ENCODE data around the gene ITGA1.
"Not testable (repeated sequence)": the region's sequence is repeated elsewhere in the genome, so short reads cannot be mapped to it uniquely, and the experiment has no call there.

ITGA1 gene

GRCh38 chr5:52817818-52818217 is 30.1 kb downstream of the ITGA1 start:
- H3K27ac ChIP-seq (ENCODE audit: low read length), result no peak overlapping the region
- H3K4me3 ChIP-seq (ENCODE audit: low read length), result no peak overlapping the region
- no peaks in the 10 kb centered on the region for H3K9me2 ChIP-seq (replicated peaks; ENCODE audit: insufficient read depth, low read length)
- TF ChIP-seq EZH2 (optimal IDR thresholded peaks at IDR 0.05; ENCODE audit: low read depth, low read length) (no peak), CTCF (IDR thresholded peaks at IDR 0.05; ENCODE audit: low read length) (no peak), EZH2phosphoT487 (IDR thresholded peaks at IDR 0.05; ENCODE audit: low read length) (no peak)
- no peak overlapping the region for H3K4me2 ChIP-seq (ENCODE audit: low read depth, low read length)
- no peaks in the 10 kb centered on the region for H3K36me3 ChIP-seq (replicated peaks; ENCODE audit: insufficient read depth, low read length)
- no peaks in the 10 kb centered on the region for H3F3A ChIP-seq (ENCODE audit: insufficient read depth, low read length)
- no peak overlapping the region for H3K9ac ChIP-seq (ENCODE audit: low read length)
- no peak for DNase-seq
- no peaks in the 10 kb centered on the region for H3K9me3 ChIP-seq (replicated peaks; ENCODE audit: insufficient read depth, low read length)
- no peak overlapping the region for H2AFZ ChIP-seq (ENCODE audit: low read length)
- no peaks in the 10 kb centered on the region for H3K4me1 ChIP-seq (ENCODE audit: low read length)
- no peaks in the 10 kb centered on the region for H3K27me3 ChIP-seq (replicated peaks; ENCODE audit: insufficient read depth, low read length)
- no peaks in the 10 kb centered on the region for H3K79me2 ChIP-seq (ENCODE audit: low read length)
- no peaks in the 10 kb centered on the region for H4K20me1 ChIP-seq (ENCODE audit: insufficient read depth, low read length)

- Histone ChIP-seq H3K4me1 (ENCODE audit: low read length) (no peaks in the 10 kb centered on the region), H3K36me3 (replicated peaks; ENCODE audit: insufficient read depth, low read length) (no peaks in the 10 kb centered on the region), H3K4me3 (ENCODE audit: low read length) (no peak overlapping the region), H3K4me2 (ENCODE audit: low read depth, low read length) (no peak overlapping the region), H3K9me2 (replicated peaks; ENCODE audit: insufficient read depth, low read length) (no peaks in the 10 kb centered on the region), H3K9me3 (replicated peaks; ENCODE audit: insufficient read depth, low read length) (no peaks in the 10 kb centered on the region), H3K27ac (ENCODE audit: low read length) (no peak overlapping the region), H3F3A (ENCODE audit: insufficient read depth, low read length) (no peaks in the 10 kb centered on the region), H4K20me1 (ENCODE audit: insufficient read depth, low read length) (no peaks in the 10 kb centered on the region), H3K9ac (ENCODE audit: low read length) (no peak overlapping the region), H2AFZ (ENCODE audit: low read length) (no peak overlapping the region), H3K79me2 (ENCODE audit: low read length) (no peaks in the 10 kb centered on the region), H3K27me3 (replicated peaks; ENCODE audit: insufficient read depth, low read length) (no peaks in the 10 kb centered on the region)
- TF ChIP-seq EZH2phosphoT487 (IDR thresholded peaks at IDR 0.05; ENCODE audit: low read length), result no peak
- no peak for TF ChIP-seq CTCF (IDR thresholded peaks at IDR 0.05; ENCODE audit: low read length)
- no peak for TF ChIP-seq EZH2 (optimal IDR thresholded peaks at IDR 0.05; ENCODE audit: low read depth, low read length)
- no peak for DNase-seq
Observed at GRCh38 chr5:52818360-52818759, 30.6 kb downstream of the ITGA1 start.

- not testable (repeated sequence) for H3K9me3 ChIP-seq (replicated peaks; ENCODE audit: insufficient read depth, low read length)
Observed at GRCh38 chr5:52818807-52819206, 31.1 kb downstream of the ITGA1 start.

GRCh38 chr5:52821901-52822300 is 34.2 kb downstream of the ITGA1 start:
- H3K27ac ChIP-seq (ENCODE audit: low read length), result no peak overlapping the region
- H3K9ac ChIP-seq (ENCODE audit: low read length), result no peak overlapping the region
- H4K20me1 ChIP-seq (ENCODE audit: insufficient read depth, low read length), result no peaks in the 10 kb centered on the region
- no peaks in the 10 kb centered on the region for H3K4me1 ChIP-seq (ENCODE audit: low read length)
- no peak overlapping the region for H3K4me3 ChIP-seq (ENCODE audit: low read length)
- TF ChIP-seq CTCF (IDR thresholded peaks at IDR 0.05; ENCODE audit: low read length), result no peak
- no peak for TF ChIP-seq EZH2phosphoT487 (IDR thresholded peaks at IDR 0.05; ENCODE audit: low read length)
- TF ChIP-seq EZH2 (optimal IDR thresholded peaks at IDR 0.05; ENCODE audit: low read depth, low read length), result no peak
- no peak overlapping the region for H3K4me2 ChIP-seq (ENCODE audit: low read depth, low read length)
- H3F3A ChIP-seq (ENCODE audit: insufficient read depth, low read length), result no peaks in the 10 kb centered on the region
- H3K36me3 ChIP-seq (replicated peaks; ENCODE audit: insufficient read depth, low read length), result no peaks in the 10 kb centered on the region
- no peak for DNase-seq
- H2AFZ ChIP-seq (ENCODE audit: low read length), result no peak overlapping the region
- no peaks in the 10 kb centered on the region for H3K79me2 ChIP-seq (ENCODE audit: low read length)
- H3K27me3 ChIP-seq (replicated peaks; ENCODE audit: insufficient read depth, low read length), result no peaks in the 10 kb centered on the region
- no peaks in the 10 kb centered on the region for H3K9me2 ChIP-seq (replicated peaks; ENCODE audit: insufficient read depth, low read length)
- H3K9me3 ChIP-seq (replicated peaks; ENCODE audit: insufficient read depth, low read length), result no peaks in the 10 kb centered on the region

More at GRCh38 chr5:52818807-52819206, 31.1 kb downstream of the ITGA1 start:
- H3K79me2 ChIP-seq (ENCODE audit: low read length); H4K20me1 ChIP-seq (ENCODE audit: insufficient read depth, low read length); DNase-seq; H3K4me2 ChIP-seq (ENCODE audit: low read depth, low read length); H3K36me3 ChIP-seq (replicated peaks; ENCODE audit: insufficient read depth, low read length); H2AFZ ChIP-seq (ENCODE audit: low read length); H3K27me3 ChIP-seq (replicated peaks; ENCODE audit: insufficient read depth, low read length); H3K4me1 ChIP-seq (ENCODE audit: low read length); H3F3A ChIP-seq (ENCODE audit: insufficient read depth, low read length); H3K27ac ChIP-seq (ENCODE audit: low read length); H3K9me2 ChIP-seq (replicated peaks; ENCODE audit: insufficient read depth, low read length); H3K4me3 ChIP-seq (ENCODE audit: low read length); H3K9ac ChIP-seq (ENCODE audit: low read length): not testable (repeated sequence)
